ENCODE data around the gene GUCY1A1.

The GUCY1A1 gene

DNA sequence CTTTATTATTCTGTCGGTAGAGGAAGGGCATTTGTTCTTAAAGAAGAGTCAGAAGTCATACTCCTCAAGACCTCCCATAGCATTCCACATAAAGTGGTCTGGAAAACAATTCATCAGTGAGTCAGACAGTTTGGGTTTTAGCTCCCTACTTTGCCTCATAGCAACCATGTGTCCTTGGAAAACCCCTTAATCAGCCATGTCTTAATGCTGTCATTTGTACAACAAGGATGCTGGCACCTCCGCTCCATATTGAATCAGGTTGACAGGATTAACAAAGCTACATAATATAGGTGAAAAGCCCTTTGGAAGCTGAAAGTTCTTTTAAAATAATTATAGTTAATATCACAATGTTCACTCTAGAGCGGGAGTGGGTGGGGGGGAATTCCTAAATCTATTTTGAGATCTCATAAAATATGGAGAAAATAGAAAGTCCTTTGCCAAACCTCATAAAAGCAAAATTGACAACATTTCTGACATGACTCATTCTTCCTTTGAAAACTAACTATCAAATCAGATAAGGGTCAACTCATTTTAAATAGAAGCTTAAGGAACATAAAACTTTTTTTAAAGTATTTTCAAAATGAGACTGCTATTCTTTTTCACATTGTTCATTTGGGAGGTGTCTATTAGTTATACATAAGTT lies 37.3 kb upstream of the GUCY1A1 start:
- H3K4me3 ChIP-seq (ENCODE audit: low read depth, low read length): no peak overlapping the region
- CTCF ChIA-PET: interaction anchor here (1.1 kb wide), 1 partner anchor 10 kb away, joined by 4 read pairs; no protein-coding TSS in a partner anchor
- POLR2A ChIA-PET: no interaction called here
- TF ChIP-seq, protein P1, sequence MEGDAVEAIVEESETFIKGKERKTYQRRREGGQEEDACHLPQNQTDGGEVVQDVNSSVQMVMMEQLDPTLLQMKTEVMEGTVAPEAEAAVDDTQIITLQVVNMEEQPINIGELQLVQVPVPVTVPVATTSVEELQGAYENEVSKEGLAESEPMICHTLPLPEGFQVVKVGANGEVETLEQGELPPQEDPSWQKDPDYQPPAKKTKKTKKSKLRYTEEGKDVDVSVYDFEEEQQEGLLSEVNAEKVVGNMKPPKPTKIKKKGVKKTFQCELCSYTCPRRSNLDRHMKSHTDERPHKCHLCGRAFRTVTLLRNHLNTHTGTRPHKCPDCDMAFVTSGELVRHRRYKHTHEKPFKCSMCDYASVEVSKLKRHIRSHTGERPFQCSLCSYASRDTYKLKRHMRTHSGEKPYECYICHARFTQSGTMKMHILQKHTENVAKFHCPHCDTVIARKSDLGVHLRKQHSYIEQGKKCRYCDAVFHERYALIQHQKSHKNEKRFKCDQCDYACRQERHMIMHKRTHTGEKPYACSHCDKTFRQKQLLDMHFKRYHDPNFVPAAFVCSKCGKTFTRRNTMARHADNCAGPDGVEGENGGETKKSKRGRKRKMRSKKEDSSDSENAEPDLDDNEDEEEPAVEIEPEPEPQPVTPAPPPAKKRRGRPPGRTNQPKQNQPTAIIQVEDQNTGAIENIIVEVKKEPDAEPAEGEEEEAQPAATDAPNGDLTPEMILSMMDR (IDR thresholded peaks at IDR 0.05; ENCODE audit: insufficient read depth, low read length, missing control alignments): no peak
- DNase-seq (ENCODE audit: low read depth, low spot score): no peak

DNA sequence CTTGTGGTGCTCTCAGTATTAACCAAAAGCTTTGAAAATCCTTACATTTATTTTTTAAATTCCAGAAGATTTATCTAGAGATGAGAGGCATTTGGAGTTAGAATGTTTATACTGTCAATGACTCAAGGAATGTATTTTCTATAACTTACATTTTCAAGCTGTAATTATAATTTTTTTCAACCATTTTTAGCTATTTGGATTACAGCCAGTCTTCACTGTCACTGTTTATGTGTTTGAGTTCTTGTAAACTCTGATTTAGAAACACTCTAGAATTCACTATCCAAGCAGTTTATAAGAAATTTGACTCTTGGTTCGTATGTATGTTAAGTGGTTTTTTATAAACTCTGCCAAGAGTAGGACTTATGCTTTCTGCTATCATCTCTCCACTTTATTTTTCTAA lies 36.7 kb upstream of the GUCY1A1 start:
- DNase-seq (ENCODE audit: low read depth, low spot score): no peak
- ChIA-PET CTCF (interaction anchor here (1.1 kb wide), 1 partner anchor 9 kb away, joined by 4 read pairs; no protein-coding TSS in a partner anchor), POLR2A (no interaction called here)
- H3K4me3 ChIP-seq (ENCODE audit: low read depth, low read length): no peak overlapping the region
- TF ChIP-seq, protein P1 (IDR thresholded peaks at IDR 0.05; ENCODE audit: insufficient read depth, low read length, missing control alignments): no peak

DNA sequence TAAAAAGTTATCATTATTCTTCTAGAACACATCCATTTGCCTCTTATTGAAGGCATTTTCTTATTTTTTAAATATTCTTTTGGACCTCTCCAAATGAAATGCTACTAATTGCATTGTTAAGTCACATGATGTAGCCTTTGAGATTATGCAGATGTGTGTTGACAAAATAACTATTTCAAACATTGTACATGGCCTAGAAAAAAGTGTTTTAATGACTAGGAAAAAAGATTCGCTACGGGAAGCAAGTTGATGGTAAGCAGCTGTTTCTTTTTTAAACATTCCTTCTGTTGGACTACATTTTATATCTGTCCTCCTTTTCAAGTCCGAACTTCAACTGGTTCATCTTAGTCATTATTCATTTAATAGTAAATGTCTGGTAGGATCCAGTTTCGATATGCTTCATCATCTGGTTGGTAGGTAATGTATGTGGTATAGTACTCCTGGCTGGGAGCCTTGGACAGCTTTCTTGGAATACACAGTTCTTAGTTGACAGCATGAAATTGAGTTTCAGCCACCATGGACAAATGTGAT lies 34.3 kb upstream of the GUCY1A1 start:
- DNase-seq (ENCODE audit: low read depth, low spot score): no peak
- POLR2A ChIA-PET: no interaction called here
- CTCF ChIA-PET: no interaction called here
- TF ChIP-seq, protein P1 (IDR thresholded peaks at IDR 0.05; ENCODE audit: insufficient read depth, low read length, missing control alignments): no peak
- H3K4me3 ChIP-seq (ENCODE audit: low read depth, low read length): no peak overlapping the region

DNA sequence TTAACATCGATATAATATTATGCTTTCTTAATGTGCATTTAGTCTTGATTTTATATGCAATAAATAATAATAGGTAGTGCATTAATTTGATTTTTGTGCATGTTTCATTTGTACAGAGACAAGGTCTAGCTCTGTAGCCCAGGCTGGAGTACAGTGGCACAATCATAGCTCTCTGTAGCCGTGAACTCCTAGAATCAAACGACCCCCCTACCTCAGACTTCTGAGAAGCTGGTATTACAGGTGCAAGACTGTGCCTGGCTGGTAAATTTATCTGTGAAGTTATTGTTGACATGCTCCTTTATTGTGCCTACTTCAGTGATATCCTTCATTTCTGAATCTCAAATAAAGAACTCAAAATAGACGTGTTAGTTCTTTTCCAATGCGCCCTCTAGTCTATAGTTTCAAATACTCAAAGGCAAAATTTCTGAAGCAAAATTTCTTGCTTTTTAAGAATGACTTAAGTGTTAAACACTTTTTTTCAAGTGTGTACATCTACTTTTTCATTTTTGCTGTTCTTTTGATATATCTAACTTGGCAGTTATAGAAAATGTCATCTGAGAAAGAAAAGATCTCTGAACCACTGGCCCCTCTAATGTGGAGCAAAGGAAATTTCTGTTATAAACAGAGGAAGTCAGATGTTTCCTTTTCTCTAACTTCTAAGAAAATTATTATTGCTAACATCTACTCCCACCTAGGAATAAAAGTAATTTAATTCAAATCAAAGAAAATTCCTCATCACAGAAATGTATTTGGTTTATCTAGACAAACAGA lies 28.3 kb upstream of the GUCY1A1 start:
- TF ChIP-seq, protein P1 (IDR thresholded peaks at IDR 0.05; ENCODE audit: insufficient read depth, low read length, missing control alignments): no peak
- DNase-seq (ENCODE audit: low read depth, low spot score): no peak
- ChIA-PET CTCF (no interaction called here), POLR2A (no interaction called here)
- H3K4me3 ChIP-seq (ENCODE audit: low read depth, low read length): no peak overlapping the region

DNA sequence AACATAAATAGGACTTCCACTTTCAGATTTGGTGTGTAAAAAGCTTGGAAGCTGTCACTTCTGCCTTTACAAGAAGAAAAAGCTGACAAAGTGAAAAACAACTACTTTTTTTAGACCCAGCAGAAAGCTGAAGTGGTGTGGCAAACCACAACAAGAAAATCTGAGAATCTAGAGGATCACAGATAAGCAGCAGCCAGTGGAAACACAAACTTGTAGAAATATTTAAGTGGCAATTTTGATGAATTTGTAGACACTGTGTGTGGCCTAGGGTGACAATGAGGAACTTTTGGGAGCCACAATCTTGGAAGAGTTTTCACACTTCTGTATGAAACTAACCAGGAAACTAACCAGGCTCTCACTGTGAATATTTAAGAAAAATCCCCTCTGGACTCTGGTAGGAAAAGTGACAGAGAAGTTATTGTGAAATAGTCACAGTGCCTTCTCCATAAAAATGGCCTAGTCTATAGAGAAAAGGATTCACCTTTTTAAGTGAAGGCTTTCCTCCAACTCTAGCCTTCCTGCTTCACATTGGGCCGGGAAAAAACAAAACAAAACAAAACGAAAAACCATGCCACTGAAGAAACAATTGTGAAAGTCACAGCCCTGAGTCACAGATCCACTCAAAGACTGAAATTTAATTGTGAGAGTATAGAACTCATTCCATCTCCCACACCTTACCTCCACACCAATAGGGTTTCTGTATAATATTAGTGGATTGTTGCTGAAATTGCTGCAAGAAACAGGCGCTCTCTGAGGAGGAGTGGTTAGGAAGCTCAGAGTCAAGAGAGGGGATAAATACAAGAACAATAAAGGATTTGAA lies 26.7 kb upstream of the GUCY1A1 start:
- no peak for DNase-seq (ENCODE audit: low read depth, low spot score)
- no peak overlapping the region for H3K4me3 ChIP-seq (ENCODE audit: low read depth, low read length)
- TF ChIP-seq, protein P1 (IDR thresholded peaks at IDR 0.05; ENCODE audit: insufficient read depth, low read length, missing control alignments): no peak
- POLR2A ChIA-PET: no interaction called here
- CTCF ChIA-PET: interaction anchor here (0.9 kb wide), 1 partner anchor 10 kb away, joined by 4 read pairs; no protein-coding TSS in a partner anchor

All from AG04449 (cell line).